Stimulated activated CD8-positive, alpha-beta memory T cell treated with anti-CD3 and anti-CD28 coated beads, Interleukin-12 subunit alpha, Interleukin-12 subunit beta, amount 100 ng/mL, for 1 hour (primary cell): ENCODE results near the gene ZFHX3.

ENCODE experiments used
- DNase-seq: peaks from one replicate; pipeline ENCODE4 v3.0.0-alpha.2; 2020; ENCODE audit warnings: low read depth

The ZFHX3 gene

GRCh38 chr16:73040136-73040535, 7.8 kb downstream of the ZFHX3 start:
- no peak for DNase-seq

GRCh38 chr16:73037845-73038570, 9.9 kb downstream of the ZFHX3 start:
- no peak for DNase-seq

- no peak for DNase-seq
Observed at GRCh38 chr16:73037331-73037745, 10.6 kb downstream of the ZFHX3 start.

GRCh38 chr16:73036074-73036826, 11.7 kb downstream of the ZFHX3 start:
- DNase-seq: no peak

GRCh38 chr16:73034374-73034773, 13.6 kb downstream of the ZFHX3 start:
- DNase-seq: no peak

GRCh38 chr16:73033271-73033998, 14.5 kb downstream of the ZFHX3 start:
- DNase-seq: no peak

- no peak for DNase-seq
Observed at GRCh38 chr16:73032541-73033270, 15.2 kb downstream of the ZFHX3 start.

- no peak for DNase-seq
Observed at GRCh38 chr16:73031984-73032383, 15.9 kb downstream of the ZFHX3 start.

GRCh38 chr16:73031155-73031866, 16.6 kb downstream of the ZFHX3 start:
- no peak for DNase-seq

GRCh38 chr16:73028721-73029361, 19.1 kb downstream of the ZFHX3 start:
- no peak for DNase-seq

- DNase-seq: no peak
Observed at GRCh38 chr16:73028263-73028662, 19.7 kb downstream of the ZFHX3 start.

- no peak for DNase-seq
Observed at GRCh38 chr16:73027685-73028111, 20.2 kb downstream of the ZFHX3 start.

GRCh38 chr16:73026754-73027684, 20.9 kb downstream of the ZFHX3 start:
- no peak for DNase-seq

- DNase-seq: no peak
Observed at GRCh38 chr16:73025856-73026210, 22.1 kb downstream of the ZFHX3 start.

- no peak for DNase-seq
Observed at GRCh38 chr16:73025151-73025855, 22.6 kb downstream of the ZFHX3 start.

- no peak for DNase-seq
Observed at GRCh38 chr16:73024571-73025105, 23.3 kb downstream of the ZFHX3 start.

GRCh38 chr16:73023752-73024570, 24.0 kb downstream of the ZFHX3 start:
- no peak for DNase-seq

GRCh38 chr16:73023320-73023719, 24.6 kb downstream of the ZFHX3 start:
- no peak for DNase-seq
